Kidney capillary endothelial cell (primary cell): ENCODE data around the gene KRT7.
"Not testable (repeated sequence)": the region's sequence is repeated elsewhere in the genome, so short reads cannot be mapped to it uniquely, and the experiment has no call there.

Source experiments
- DNase-seq: peaks from one replicate; pipeline ENCODE4 v3.0.0-alpha.2; 2018; ENCODE audit warnings: low spot score

Gene KRT7

DNA sequence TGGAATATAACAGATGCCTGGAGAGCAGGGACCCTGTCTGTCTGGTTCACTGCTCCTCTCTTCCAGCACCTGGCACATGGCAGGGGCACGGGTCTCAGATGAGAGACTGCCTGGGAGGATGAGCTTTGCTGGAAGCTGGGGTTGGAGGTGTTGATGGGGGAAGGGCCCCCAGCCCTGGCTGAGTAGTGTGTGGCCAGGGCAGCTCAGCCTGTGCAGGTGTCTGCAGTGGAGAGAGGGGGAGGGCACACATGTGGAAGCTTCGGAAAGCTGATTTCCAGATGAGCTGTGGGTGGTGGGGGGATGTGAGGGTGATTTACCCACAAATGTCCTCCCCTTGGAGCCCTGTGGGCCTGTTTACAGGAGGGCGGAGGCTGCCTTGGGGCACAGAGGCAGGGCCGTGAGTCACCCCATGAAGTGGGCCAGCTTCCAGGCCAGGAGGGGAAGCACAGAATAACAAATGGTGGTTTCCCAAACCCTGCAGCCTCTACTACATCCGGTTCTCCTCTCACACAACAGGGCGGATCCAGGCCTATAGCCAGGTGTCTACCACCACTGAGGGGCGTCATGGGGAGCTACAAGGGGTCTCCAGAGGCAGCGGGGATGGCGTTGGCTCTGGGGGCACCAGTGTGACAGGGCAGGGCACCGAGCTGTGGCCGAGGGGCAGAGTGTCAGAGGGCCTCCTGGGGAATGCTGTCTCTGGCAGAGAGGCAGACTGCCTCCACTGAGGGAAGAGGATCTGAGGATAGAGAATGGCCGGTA is 11.0 kb downstream of the KRT7 start:
- no peak for DNase-seq

DNA sequence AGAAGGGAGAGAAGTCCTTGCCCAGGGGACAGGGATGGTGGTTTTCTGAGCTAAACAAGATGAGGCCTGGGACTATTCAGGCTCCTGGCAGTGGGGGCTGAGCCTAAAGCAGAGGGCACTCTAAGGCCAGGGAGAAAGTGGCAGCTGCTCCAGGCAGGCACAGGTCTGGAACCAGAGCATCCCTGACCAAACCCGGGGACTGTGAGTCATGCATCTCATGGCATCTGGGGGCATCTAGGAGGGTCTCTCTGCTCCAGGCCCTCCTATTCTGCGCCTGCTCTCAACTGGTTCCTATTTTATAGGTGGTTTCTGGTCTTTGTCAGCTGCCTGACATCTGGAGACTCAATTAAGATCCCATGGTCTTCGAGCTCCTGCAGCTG is 11.6 kb downstream of the KRT7 start:
- no peak for DNase-seq

DNA sequence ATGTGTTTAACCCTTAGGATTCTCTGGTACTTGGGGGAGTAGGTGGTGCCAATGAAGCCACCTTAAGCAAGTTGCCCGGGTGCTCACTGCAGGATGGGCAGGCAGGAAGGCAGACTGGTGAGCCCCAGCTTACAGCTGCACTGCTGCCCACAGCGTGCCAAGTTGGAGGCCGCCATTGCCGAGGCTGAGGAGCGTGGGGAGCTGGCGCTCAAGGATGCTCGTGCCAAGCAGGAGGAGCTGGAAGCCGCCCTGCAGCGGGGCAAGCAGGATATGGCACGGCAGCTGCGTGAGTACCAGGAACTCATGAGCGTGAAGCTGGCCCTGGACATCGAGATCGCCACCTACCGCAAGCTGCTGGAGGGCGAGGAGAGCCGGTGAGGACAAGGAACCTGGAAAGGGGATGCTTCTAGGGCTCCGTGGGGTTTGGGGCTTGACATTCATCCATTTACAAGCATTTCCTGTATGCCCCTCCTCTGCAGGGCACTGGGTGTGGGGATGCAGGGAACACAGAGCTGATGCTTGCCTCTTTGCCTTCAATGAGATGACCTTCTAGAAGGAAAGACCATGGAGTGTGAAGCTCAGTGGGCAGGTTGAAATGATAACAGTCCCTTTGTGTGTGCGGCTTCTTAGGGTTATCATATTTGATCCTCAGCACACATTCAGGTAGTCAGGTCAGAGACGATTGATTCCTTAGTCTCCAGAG is 12.4 kb downstream of the KRT7 start:
- DNase-seq, result no peak

DNA sequence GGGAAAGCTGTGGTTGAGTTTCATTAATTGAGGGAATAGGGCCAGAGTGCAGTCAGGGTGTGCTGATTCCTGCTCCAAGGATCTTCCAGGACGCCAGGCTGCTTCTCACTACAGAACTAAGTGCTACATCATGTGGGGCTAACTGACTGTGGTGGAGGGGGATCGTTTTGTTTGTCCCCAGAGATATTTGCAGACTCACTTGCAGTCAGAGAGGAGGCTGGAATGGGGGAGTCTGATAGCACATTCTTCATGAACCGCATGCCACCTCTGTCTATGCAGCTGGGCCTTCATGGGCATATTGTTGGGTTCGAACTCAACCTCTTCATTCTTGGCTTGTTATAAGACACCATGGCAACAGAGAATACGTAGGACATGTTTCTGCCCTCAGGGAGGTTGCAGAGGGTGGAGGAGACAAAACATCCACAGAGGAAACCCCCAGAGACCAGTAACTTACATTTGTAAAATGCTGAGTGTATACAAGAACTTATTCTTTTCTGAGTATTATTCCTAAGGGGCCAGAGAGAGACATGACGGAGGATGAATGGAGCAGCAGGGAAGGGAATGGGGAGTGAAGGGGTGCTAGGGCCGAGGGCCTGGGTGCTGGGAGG is 13.0 kb downstream of the KRT7 start:
- DNase-seq, result no peak

DNA sequence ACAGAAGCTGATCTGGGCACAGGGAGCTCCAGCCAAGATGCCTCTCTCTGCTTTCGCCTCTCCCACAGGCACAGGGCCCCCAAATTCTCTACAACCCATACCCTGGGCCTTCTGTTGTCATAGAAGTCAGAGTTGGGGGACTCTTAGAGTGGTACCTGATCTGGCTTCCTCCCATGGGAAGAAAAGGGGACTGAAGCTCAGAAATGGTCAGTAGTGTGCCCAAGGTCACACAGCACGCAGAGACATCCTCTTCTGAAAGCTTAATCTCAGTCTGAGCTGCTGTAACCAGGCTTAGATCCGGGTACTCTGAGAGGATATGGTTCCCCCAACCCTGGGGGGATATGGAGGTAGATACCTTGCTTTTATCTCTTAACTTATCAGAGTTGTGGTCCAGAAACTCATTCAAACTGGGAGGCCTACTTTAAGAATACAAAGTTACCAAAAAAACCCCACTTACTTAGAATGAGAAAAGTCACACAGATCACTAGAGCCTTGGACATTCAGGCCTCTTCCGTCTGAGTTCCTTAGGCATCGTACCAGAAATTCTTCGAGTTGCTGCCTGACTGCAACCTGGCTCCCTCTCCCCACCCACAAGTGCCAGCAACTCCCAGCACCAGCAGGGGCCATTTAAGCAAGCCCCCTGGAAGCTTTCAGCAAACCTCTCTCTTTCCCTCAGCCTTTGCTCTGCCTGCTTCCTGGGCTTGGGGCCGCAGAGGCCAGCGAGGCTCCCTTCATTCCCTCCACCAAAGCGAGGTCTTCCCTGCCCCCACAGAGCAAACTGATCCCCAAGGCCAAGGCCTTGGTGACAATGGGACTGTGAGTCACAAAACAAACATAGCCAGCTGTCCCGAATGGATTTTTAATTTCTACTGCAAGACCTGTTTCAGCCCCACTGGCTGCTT is 13.9 kb downstream of the KRT7 start:
- no peak for DNase-seq

DNA sequence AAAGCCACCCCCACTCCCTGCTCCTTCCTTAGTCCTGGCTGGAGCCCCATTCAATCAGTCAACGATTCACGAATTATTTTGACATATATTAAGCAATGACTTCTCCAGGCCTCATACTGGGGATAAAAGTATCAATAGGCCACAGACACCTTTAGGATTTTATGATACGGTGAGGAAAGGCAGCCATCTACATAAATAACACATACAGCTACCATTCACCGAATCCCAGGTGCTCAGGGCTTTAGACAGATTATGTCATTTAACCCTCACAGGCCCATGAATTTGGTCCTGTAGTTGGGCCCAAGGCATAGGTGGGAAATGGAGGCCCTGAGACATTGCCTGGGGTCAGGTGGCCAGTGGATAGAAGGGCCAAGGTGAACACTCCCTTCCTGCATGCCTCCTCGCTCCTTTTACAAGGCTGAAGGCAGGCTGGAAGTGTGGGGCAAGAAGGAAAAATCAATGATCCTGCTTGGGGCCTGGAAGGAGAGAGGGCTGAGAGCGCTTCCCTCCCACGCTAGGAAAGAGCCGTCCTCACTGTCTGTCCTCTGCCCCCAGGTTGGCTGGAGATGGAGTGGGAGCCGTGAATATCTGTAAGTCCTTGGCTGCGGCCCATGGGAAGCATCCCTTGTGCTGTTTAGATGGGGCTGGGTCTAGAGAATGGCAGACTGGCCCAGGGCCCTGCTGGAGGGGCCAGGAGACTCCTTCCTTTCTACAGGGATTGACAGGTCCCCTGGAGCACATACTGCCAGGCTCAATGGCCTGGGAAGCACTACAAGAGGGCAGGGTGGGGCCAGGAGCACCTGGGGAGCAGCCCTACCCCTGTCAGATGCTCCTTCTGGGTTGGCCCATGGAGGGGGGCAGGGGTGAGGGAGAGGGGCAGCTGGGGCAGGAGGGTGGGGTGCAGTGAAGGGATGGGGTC is 14.8 kb downstream of the KRT7 start:
- DNase-seq, result no peak

DNA sequence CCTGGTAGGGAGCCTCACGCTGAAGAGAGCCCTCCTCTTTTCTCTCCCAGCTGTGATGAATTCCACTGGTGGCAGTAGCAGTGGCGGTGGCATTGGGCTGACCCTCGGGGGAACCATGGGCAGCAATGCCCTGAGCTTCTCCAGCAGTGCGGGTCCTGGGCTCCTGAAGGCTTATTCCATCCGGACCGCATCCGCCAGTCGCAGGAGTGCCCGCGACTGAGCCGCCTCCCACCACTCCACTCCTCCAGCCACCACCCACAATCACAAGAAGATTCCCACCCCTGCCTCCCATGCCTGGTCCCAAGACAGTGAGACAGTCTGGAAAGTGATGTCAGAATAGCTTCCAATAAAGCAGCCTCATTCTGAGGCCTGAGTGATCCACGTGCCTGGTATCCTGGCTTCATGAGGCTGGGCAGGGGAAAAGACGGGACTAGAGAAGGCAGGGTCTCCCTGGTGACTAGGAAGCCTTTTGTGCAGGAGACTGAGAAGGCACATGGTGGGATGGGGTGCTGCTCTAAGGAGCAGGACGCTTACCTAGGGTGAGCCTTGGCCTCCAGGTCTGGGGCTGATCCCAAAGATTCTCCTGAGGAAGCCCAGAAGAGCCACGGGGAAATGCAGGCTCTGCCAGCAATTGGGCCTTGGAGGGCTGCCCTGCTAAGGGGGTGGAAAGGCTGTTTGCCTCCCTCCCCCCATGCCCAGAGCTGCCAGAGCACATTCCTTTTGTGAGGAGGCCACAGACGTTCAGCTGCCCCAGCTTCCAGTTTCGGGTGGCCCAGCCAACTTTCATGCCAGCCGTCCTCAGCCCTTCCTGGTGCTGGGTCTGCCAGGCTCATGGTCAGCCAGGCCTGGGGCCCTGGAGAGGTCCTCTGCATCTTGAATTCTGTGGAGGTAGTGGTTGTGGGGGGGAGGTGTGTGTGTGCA is 15.8 kb downstream of the KRT7 start:
- DNase-seq, result no peak

DNA sequence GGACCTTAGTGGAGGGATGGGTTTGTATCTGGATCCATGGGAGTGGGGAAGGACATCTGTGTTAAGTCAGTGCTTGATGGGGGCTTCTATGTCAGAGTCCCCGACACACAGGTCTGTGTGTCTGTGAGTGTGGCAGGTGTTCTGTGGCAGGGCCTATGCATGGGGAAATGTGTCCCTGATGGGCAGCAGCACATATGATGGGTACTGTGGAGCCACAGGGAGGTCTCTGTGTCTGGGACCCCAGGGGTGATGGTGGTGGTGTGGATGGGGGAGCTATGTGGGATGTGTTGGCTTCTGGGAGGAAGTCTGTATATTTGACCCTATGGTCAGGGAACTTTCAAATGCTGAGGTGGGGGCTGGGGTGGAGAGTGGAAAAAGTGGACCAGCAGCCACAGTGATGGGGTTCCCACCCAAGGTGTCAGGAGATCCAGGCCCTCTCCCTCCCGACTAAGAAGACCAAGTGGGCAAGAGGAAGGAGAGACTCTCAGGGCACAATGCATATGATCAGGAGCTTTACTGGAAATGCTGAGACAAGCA is 16.5 kb downstream of the KRT7 start:
- DNase-seq, result no peak

DNA sequence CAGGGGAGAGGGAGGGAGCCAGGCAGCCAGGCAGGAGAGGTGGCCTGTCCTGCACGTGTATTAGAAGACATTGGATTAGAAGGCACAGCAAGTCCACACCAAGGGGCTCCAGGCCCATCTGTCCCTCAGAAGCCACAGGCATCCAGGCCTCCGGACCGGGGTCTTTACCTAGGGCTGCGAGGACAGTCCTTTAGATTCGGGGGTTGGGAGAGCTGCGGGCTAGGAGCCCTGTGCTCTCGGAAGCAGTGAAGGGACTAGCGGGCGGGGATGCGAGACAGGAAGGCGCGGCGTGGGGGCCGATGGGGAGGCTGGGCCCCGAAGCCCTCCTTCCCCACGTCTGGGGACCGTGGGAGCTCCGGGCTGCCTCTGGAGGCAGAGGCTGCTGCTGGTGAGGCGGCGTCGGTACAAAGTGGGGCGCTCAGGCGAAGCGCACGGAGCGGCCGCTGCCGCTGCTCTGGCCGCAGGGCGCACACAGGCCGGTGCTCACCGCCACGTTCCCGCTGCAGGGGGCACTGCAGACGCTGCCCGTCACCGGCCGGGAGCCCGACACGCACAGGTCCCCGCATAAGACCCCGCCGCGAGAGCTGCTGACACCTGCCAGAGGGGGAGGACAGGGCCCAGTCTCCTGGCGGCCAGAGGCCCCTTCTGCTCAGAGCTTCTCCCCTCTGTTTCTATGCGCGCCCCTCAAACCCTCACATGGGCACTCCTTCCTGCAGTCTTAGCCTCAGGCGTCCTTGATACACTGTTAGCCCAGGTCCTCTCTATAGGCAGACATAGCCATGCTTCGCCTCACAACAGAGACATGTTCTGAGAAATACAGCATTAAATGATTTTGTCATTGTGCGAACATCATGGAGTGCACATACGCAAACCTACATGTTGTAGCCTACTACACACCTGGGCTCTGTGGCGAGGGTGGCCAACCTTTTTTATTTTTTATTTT is 17.3 kb downstream of the KRT7 start:
- no peak for DNase-seq

DNA sequence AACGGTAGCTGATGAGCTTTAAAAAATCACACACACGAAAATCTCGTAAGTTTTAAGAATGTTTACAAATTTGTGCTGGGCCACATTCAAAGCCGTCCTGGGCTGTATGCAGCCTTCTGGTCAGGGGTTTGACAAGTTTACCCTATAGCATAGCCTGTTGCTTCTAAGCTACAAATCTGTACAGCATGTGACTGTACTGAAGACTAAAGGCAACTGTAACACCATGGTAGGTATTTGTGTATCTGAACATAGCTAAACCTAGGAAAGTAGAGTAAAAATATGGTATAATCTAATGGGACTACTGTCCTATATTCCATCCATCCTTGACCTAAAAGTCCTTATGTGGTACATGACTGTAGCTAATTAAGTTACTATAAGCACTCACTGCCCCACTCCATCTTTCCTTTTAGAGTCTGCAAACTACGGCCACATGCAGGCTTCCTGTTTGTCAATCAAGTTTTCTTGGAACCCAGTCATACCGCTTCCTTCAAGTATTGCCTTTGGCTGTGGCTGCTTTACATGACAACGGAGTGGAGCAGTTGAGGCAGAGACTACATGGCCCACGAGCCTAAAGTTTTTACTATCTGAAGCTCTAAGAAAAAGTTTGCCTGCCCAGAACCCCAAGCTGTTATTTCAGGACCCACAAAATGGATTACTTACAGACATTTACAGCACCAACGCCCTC is 18.5 kb downstream of the KRT7 start:
- no peak for DNase-seq

DNA sequence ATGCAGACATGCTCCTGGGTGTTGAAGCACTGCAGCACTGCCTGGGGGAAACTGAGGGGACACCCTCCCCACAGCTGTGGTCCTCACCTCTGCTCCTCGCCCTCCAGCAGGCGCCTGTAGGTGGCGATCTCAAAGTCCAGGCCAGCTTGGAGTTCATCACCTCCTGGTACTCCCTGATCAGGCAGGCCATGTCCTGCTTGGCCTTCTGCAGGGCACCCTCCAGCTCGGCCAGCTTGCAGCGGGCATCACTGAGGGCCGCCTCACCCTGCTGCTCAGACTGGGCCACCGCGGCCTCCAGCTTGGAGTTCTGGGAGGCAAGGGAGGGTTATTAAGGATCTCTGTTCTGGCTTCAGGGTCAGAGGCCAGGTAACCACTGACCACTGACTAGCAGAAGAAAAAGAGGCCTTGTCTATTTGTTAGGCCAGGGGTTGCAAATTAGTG is 19.2 kb downstream of the KRT7 start:
- not testable (repeated sequence) for DNase-seq

DNA sequence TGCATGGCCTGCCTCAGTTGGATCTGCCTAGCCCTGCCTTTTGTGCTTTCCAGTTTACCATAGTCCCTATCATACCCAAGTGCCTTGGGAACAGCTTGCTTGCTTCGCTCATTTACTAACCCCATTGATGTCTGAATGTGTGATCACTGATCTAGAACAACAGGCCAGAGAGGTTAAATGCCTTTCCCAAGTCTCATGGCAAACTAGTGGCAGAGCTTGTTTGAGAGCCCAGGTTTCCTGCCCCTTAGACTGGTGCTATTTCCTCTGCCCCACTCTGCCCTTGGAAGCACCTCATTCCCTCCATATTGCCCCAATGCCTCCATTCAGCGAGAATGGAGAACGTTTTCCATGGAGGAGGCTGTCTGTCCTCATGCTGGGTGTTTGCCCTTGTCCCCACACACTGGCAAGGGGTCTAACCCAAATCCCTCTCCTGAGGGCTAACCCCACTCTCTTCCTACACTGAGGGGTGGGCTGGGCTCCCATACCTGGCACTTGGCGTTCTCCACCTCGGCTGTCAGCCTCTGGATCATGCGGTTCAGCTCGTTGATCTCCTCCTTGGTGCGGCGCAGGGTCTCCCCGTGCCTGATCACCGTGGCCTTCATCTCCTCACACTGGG is 19.8 kb downstream of the KRT7 start:
- no peak for DNase-seq

DNA sequence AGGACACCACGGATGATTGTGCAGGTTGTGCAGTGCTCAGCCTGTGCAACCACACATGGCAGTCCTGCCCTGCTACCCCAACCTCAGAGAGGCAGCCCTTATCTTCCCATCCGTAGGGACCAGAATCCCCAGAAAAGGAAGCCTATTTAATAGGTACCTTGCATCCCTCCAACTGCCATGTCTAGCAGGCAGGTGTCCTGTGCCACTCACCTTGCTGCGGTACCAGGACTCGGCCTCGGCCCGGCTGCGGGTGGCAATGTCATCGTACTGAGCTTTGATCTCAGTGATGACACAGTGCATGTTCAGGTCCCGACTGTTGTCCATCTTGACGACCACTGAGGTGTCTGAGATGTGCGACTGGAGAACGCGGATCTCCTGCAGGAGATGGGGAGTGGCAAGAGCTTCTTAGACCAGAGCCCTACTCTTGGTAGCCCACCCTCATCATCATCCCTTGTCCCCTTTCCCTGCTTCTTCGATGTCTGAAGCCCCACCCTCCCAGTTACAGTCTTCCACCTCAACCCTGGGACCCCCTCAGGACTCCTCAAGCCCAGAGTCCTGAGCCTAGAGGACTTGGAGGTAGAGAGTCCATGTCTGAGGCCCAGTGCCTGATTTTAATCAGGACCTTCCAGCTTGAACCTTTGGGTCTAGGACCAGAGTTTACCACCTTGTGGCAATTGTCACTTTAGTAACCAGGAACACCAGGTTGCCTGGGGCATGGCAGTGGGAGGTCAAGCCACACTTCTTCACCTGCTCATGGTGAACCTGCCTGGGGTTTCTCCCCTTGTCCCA is 20.5 kb downstream of the KRT7 start:
- no peak for DNase-seq

DNA sequence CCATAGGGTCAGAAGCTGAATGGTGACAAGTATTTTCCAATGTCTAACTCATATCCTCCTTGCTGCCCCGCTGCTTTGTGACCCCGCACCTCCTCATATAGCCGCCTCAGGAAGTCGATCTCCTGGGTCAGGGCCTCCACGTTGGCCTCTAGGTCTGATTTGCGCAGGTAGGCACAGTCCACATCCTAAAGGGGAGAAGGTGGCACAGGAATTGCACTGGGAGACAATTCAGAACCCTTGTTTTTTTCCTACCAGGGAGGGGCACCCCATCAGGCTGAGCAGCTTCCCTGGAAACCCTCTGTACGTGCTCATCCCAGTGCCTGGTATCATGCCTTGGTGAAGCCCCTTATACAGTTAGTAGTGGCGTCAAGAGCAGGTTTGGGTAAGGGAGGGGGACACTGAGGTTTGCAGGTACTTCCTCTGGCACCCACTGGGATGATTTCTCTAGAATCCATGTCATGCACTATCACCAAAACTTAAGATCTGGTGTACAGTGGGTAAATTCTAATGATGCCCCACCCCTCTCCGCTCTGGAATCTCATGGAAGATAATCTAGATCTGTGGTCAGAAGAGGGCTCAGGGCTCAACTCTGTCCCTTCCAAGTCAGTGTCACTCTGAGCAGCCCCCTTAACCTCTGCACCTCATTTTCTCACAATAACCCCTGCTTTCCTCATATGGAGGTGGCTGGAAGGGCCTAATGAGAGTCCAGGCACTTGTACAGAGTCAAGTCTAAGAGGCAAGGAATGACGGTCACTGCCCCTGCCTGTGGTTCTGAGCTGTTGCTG is 21.3 kb downstream of the KRT7 start:
- no peak for DNase-seq

DNA sequence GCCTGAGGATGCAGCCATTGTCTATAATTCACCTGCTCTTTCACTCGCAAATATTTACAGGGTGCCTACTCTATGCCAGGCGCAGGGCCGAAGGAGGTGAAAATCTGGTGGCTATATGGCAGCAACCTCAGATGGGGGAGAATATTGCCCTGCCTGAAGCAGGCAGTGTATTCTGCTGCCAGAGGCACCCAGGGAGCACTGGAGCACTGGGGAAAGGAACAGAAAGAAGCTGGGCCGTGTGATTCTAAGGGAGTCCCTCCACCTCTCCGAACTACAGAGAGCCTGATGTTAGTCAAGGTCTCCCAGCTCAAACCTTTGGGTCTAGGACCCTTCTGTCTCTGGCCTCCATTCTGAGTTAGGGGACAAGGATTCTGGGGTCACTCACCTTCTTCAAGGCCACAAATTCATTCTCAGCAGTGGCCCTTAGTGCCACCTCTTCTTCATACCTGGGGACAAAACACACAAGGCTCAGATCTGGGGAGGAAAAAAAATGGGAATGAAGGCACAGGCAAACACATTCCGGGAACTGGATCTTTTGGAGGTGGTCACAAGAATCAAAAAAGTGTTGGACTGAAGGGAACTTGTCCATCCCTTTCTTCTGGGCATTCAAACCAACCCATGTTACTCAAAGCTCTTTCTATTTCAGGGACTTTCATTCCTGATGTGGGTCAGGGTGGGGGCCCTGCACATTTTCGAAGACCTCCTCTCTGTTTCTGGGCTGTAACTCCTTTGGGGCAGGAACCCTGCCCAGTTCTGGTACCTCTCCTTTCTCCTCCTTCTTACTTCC is 22.1 kb downstream of the KRT7 start:
- no peak for DNase-seq
